G401.6 (cell line): ENCODE results near the gene OR52E5.
A peak's percentile ranks its signal among the peaks of the same experiment; 100 is the strongest.

Experiments used
- FAIRE-seq: peaks from 2 replicates; lab custom pipeline; 2012; peaks lifted over from hg19 to GRCh38; lab: Jason Lieb, UNC

The OR52E5 gene

GRCh38 chr11:5892908-5893307 lies at the start of gene OR52E5:
TSS of gene OR52E5 (plus strand) at chr11:5893208. CDS start at chr11:5900777, 7,569 bp downstream.
- FAIRE-seq, result no peak

- FAIRE-seq, result no peak
Measured at GRCh38 chr11:5846701-5847100, 46.3 kb upstream of the OR52E5 start.

- FAIRE-seq, result no peak
Measured at GRCh38 chr11:5847711-5848110, 45.3 kb upstream of the OR52E5 start.

- FAIRE-seq, result no peak
Measured at GRCh38 chr11:5851002-5851401, 42.0 kb upstream of the OR52E5 start.

GRCh38 chr11:5857590-5857989 lies 35.4 kb upstream of the OR52E5 start, which contains the start of gene OR52E8:
TSS of gene OR52E8 (minus strand) at chr11:5857690. CDS start at chr11:5857690, 0 bp downstream.
- no peak for FAIRE-seq

- FAIRE-seq, result no peak
Measured at GRCh38 chr11:5865826-5866225, 27.2 kb upstream of the OR52E5 start.

- FAIRE-seq, result no peak
Measured at GRCh38 chr11:5878564-5878963, 14.4 kb upstream of the OR52E5 start.

- no peak for FAIRE-seq
Measured at GRCh38 chr11:5880329-5880728, 12.7 kb upstream of the OR52E5 start, which contains the start of gene OR52E4. TSS of gene OR52E4 (plus strand) at chr11:5880629. CDS start at chr11:5884293, 3,664 bp downstream.

GRCh38 chr11:5881756-5882155 lies 11.3 kb upstream of the OR52E5 start:
- FAIRE-seq, result no peak

- FAIRE-seq, result no peak
Measured at GRCh38 chr11:5887172-5887571, 5.8 kb upstream of the OR52E5 start.

- FAIRE-seq, result no peak
Measured at GRCh38 chr11:5887661-5888060, 5.3 kb upstream of the OR52E5 start.

GRCh38 chr11:5891216-5891800 lies 1.7 kb upstream of the OR52E5 start:
- FAIRE-seq, result peak; percentile 89

- FAIRE-seq, result no peak
Measured at GRCh38 chr11:5899534-5899933, 6.5 kb downstream of the OR52E5 start.

GRCh38 chr11:5910540-5910939 lies 17.5 kb downstream of the OR52E5 start:
- FAIRE-seq, result no peak

- FAIRE-seq, result no peak
Measured at GRCh38 chr11:5922749-5923426, 29.9 kb downstream of the OR52E5 start.

GRCh38 chr11:5923427-5923776 lies 30.4 kb downstream of the OR52E5 start:
- FAIRE-seq, result no peak

GRCh38 chr11:5923794-5924193 lies 30.8 kb downstream of the OR52E5 start:
- FAIRE-seq, result no peak

GRCh38 chr11:5928271-5928670 lies 35.3 kb downstream of the OR52E5 start:
- no peak for FAIRE-seq

- no peak for FAIRE-seq
Measured at GRCh38 chr11:5928811-5929210, 35.8 kb downstream of the OR52E5 start.

- no peak for FAIRE-seq
Measured at GRCh38 chr11:5929571-5930368, 36.8 kb downstream of the OR52E5 start.

GRCh38 chr11:5930614-5931013 lies 37.6 kb downstream of the OR52E5 start:
- FAIRE-seq, result no peak

- no peak for FAIRE-seq
Measured at GRCh38 chr11:5931061-5931460, 38.1 kb downstream of the OR52E5 start.

- FAIRE-seq, result no peak
Measured at GRCh38 chr11:5932671-5933070, 39.7 kb downstream of the OR52E5 start.
